Chondrocyte (in vitro differentiated cells): ENCODE results near the gene TRABD. TPM values are rescaled to one million over a fixed set of nuclear protein-coding genes. Genes with fewer than 3 reads are reported as not detected.

Experiments used
- DNase-seq: peaks from one replicate; pipeline ENCODE4 v3.0.0; 2021; ENCODE audit warnings: mixed read lengths, low spot score
- H3K27ac Mint-ChIP-seq: one replicate; pipeline ENCODE4 v1.8.0; 2021; ENCODE audit warnings: mild to moderate bottlenecking, moderate library complexity, mixed read lengths; ENCODE audit not compliant: unreplicated experiment
- H3K27me3 Mint-ChIP-seq: 2 replicates; pipeline ENCODE4 v1.8.0; 2021; ENCODE audit warnings: low read depth, mixed read lengths
- H3K36me3 Mint-ChIP-seq: 2 replicates; pipeline ENCODE4 v1.8.0; 2021; ENCODE audit warnings: low read depth, mixed read lengths
- H3K4me1 Mint-ChIP-seq: 2 replicates; pipeline ENCODE4 v1.8.0; 2021; ENCODE audit warnings: low read depth, mild to moderate bottlenecking, mixed read lengths
- H3K4me3 Mint-ChIP-seq: one replicate; pipeline ENCODE4 v1.8.0; 2021; ENCODE audit warnings: mild to moderate bottlenecking, moderate library complexity, mixed read lengths; ENCODE audit not compliant: unreplicated experiment
- H3K9me3 Mint-ChIP-seq: 2 replicates; pipeline ENCODE4 v1.8.0; 2021; ENCODE audit warnings: low read depth, mixed read lengths
- CTCF ChIP-seq: fragments of 200-600 bp; sonication (generic); IDR thresholded peaks from 2 replicates; pipeline ENCODE4 v1.5.0; 2021; ENCODE audit warnings: antibody characterized with exemption, mild to moderate bottlenecking, moderate library complexity
- total RNA-seq: library from RNA; stranded (reverse); gene quantifications from 3 replicates; pipeline ENCODE4 v1.2.1, GENCODE V29; 2021

TRABD gene
- total RNA-seq, 1 donor from 2014 or later, result 20.2 TPM

DNA sequence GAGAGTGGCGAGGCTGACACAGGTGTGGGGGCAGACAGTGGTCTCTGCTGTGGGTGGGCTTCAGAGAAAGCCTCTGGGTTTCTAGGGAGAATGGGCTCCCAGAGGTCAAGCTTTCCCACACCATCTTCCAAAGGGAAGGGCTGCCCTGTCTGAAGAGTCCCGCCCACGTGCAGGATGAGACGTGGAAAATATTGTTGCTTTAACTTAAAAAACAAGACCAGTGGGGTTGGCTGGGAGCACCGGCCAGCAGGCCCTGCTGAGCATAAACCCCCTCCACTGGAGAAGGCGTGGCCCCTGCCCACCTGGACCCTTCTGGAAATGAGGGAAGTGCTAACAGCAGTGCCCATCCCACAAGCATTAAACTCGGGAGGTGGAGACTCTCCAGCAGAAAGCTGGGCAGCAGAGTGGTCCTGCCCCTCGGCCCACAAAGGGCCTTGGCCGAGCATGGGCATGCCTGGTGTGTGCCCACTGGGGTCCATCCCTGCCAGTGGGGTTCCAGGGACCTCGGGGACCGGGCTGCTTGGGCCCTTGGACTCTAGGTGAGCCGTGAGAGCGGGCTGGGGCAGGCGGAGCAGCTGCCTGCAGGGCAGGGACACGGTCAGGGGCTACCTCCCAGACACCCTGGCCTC, 30.5 kb downstream of the TRABD start:
- H3K9me3 Mint-ChIP-seq, result no peaks in the 10 kb centered on the region
- no peaks in the 10 kb centered on the region for H3K27me3 Mint-ChIP-seq
- H3K4me3 Mint-ChIP-seq, result no peak overlapping the region
- H3K27ac Mint-ChIP-seq, result no peak overlapping the region
- DNase-seq, result peak; percentile 89
- no peak for TF ChIP-seq CTCF
- H3K36me3 Mint-ChIP-seq, result peaks cover 24% of the 10 kb centered on the region
- H3K4me1 Mint-ChIP-seq, result peaks cover 7% of the 10 kb centered on the region

DNA sequence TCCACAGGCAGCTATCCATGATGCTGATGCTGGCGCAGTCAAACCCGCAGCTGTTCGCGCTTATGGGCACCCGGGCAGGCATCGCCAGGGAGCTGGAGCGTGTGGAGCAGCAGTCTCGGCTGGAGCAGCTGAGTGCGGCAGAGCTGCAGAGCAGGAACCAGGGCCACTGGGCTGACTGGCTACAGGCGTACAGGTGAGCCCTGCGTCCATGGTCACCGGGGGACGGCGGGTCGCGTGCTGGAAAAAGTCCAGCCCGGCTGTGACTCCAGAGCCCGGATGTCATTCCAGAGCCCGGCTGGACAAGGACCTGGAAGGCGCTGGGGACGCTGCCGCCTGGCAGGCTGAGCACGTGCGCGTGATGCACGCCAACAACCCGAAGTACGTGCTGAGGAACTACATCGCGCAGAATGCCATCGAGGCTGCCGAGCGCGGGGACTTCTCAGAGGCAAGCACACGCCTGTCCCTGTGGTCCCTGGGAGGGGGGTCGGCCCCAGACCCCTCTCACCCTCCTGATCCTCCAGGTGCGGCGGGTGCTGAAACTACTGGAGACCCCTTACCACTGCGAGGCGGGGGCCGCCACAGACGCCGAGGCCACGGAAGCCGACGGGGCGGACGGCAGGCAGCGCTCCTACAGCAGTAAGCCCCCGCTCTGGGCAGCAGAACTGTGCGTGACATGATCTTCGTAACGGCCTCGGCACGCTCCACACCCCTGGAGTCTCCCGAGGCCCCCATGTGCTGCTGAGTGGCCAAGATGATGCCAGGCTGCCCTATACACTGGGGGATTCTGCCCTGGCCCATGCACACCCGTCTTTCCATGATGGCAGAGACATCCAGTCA, 31.2 kb downstream of the TRABD start:
- Mint-ChIP-seq H3K27ac (no peak overlapping the region), H3K27me3 (no peaks in the 10 kb centered on the region), H3K36me3 (peaks cover 23% of the 10 kb centered on the region), H3K9me3 (no peaks in the 10 kb centered on the region), H3K4me3 (no peak overlapping the region), H3K4me1 (peaks cover 7% of the 10 kb centered on the region)
- TF ChIP-seq CTCF, result no peak
- DNase-seq, result no peak

GRCh38 chr22:50217543-50218152, 31.9 kb downstream of the TRABD start:
- Mint-ChIP-seq H3K4me1 (peaks cover 7% of the 10 kb centered on the region), H3K4me3 (no peak overlapping the region), H3K9me3 (no peaks in the 10 kb centered on the region), H3K27ac (no peak overlapping the region), H3K36me3 (peaks cover 21% of the 10 kb centered on the region), H3K27me3 (no peaks in the 10 kb centered on the region)
- TF ChIP-seq CTCF, result no peak
- DNase-seq, result no peak

DNA sequence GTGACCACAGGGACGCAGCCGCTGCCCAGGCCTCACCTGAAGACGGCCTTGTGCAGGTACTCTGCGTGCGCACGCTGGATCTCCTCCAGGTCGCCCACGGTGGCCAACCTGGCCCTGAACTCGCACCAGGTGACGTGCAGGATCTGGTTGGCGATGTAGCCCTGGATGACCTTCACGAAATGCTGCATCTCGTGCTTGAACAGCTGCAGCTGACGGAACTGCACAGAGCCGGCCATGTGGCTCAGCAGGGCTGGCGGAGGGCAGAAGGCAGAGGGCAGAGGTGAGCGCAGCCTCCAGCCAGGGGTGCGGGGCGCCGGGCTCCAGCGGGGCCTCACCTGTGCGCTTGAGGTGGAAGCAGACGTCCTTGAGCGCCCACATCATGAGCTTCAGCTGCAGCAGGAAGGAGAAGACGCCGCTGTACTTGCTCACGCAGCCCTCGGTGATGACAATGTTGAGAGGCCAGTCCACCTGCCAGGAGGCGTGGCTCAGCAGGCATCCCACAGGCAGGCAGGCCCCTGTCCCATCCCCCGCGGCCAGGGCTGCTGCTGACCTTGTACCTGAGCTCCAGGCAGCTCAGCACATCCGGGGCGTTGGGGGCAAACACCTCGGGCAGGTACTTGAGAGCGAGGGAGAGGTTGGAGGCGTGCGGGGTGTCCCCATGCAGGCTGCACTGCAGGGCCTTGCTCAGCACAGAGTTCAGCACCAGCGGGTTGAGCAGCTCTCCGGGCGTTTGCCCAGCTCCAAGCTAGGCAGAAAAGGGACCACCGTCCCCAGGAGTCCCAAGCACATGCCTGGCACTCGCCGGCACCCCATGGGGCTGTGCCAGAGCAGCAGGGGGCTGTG, 32.7 kb downstream of the TRABD start:
- Mint-ChIP-seq H3K36me3 (peaks cover 20% of the 10 kb centered on the region), H3K27me3 (no peaks in the 10 kb centered on the region), H3K4me1 (peaks cover 7% of the 10 kb centered on the region), H3K4me3 (no peak overlapping the region), H3K9me3 (no peaks in the 10 kb centered on the region), H3K27ac (no peak overlapping the region)
- TF ChIP-seq CTCF, result no peak
- no peak for DNase-seq
